KMS-11 (cell line): Measurements from ENCODE around the gene RFLNA.

ENCODE experiments used
- H2AFZ ChIP-seq: fragments of 200-600 bp; sonication (generic); 2 replicates; pipeline ENCODE4 v1.6.1; 2016; ENCODE audit warnings: antibody characterized with exemption, mixed run types, low read depth
- H3K27ac ChIP-seq: fragments of 200-600 bp; sonication (generic); 2 replicates; pipeline ENCODE4 v1.6.1; 2016; ENCODE audit warnings: mild to moderate bottlenecking, mixed run types
- H3K27me3 ChIP-seq: fragments of 200-600 bp; sonication (generic); 2 replicates; pipeline ENCODE4 v1.6.1; 2017; ENCODE audit warnings: mild to moderate bottlenecking, low read depth, mixed run types, moderate library complexity; ENCODE audit not compliant: insufficient read depth
- H3K36me3 ChIP-seq: fragments of 200-600 bp; sonication (generic); 2 replicates; pipeline ENCODE4 v1.6.1; 2017; ENCODE audit warnings: mild to moderate bottlenecking, mixed run types; ENCODE audit not compliant: insufficient read depth
- H3K4me1 ChIP-seq: fragments of 200-600 bp; sonication (generic); 2 replicates; pipeline ENCODE4 v1.6.1; 2016; ENCODE audit warnings: mild to moderate bottlenecking, low read depth, mixed run types; ENCODE audit not compliant: poor library complexity, severe bottlenecking
- H3K4me2 ChIP-seq: fragments of 200-600 bp; sonication (generic); 2 replicates; pipeline ENCODE4 v1.7.0; 2016; ENCODE audit warnings: mild to moderate bottlenecking, mixed run types
- H3K4me3 ChIP-seq: fragments of 200-600 bp; sonication (generic); IDR thresholded peaks from 2 replicates; pipeline ENCODE4 v1.6.1; 2017; ENCODE audit warnings: low read depth, low read length, mixed read lengths; ENCODE audit not compliant: insufficient read depth
- H3K79me2 ChIP-seq: fragments of 200-600 bp; sonication (generic); 2 replicates; pipeline ENCODE4 v1.6.1; 2016; ENCODE audit warnings: low read depth, mixed run types; ENCODE audit not compliant: insufficient read depth
- H3K9ac ChIP-seq: fragments of 200-600 bp; sonication (generic); 2 replicates; pipeline ENCODE4 v1.6.1; 2016; ENCODE audit warnings: mild to moderate bottlenecking, mixed run types
- H4K20me1 ChIP-seq: fragments of 200-600 bp; sonication (generic); 2 replicates; pipeline ENCODE4 v1.6.1; 2016; ENCODE audit warnings: mild to moderate bottlenecking, mixed run types; ENCODE audit not compliant: insufficient read depth
- TF ChIP-seq, protein P1 (sequence below): fragments of 200-600 bp; sonication (generic); conservative IDR thresholded peaks from 2 replicates; pipeline ENCODE4 v1.6.1; 2017; ENCODE audit warnings: low read depth, mild to moderate bottlenecking, antibody characterized with exemption, low read length, moderate library complexity, mixed read lengths

The RFLNA gene

DNA sequence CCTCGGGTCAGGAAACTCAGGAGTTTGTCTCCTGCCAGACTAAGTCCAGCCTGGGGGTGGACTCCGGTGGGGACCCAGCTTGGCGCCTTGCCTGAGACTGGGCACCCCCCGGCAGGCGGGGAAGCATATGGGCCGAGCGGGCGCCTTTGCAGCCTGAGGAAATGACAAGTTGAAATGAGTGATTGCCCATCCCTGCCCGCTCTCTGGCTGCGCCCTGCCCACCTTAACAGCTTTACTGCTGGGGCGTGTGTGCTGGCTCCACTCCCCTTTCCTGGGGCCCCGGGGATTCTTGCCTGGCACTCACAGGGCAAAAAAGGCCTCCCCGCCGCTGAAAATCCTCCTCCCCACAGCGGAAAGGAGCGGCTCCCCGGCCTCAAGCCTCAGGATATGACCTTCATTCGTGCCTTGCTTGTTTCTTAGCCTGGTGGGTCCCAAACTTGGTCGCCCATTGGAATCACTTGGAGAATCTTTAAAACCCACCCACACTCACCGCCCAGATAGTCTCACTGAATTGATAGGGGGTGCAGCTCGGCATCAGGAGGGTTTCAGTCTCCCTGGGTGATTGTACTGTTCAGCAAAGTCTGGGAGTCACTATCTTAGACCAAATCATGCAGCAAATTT is 1.5 kb downstream of the RFLNA start:
- Histone ChIP-seq H3K9ac (no peak overlapping the region), H3K4me3 (no peak overlapping the region)

DNA sequence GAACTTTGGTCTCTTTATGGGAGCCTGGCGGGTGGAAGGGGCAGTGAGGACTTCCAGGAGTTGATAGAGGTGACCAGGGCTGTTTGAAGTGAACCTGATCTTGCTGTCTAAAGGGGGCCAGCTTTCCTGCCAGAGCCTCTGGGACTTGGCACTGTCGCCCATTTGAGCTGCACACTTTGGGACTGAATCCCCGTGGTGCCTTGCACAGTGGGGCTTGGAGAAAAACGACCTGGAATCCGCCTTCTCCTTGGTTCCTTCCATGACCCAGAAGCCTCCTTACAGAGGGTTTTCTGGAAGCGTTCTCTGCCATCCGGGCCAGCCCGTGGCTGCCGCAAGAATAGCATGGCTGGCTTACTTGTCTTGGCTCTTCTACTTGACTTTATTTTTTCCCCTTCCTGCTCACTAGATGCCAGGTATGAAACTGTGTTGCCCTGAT is 2.0 kb downstream of the RFLNA start:
- TF ChIP-seq, protein P1, sequence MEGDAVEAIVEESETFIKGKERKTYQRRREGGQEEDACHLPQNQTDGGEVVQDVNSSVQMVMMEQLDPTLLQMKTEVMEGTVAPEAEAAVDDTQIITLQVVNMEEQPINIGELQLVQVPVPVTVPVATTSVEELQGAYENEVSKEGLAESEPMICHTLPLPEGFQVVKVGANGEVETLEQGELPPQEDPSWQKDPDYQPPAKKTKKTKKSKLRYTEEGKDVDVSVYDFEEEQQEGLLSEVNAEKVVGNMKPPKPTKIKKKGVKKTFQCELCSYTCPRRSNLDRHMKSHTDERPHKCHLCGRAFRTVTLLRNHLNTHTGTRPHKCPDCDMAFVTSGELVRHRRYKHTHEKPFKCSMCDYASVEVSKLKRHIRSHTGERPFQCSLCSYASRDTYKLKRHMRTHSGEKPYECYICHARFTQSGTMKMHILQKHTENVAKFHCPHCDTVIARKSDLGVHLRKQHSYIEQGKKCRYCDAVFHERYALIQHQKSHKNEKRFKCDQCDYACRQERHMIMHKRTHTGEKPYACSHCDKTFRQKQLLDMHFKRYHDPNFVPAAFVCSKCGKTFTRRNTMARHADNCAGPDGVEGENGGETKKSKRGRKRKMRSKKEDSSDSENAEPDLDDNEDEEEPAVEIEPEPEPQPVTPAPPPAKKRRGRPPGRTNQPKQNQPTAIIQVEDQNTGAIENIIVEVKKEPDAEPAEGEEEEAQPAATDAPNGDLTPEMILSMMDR, result no peak
- Histone ChIP-seq H3K4me1 (no peaks in the 10 kb centered on the region), H3K4me2 (no peak overlapping the region), H3K79me2 (no peaks in the 10 kb centered on the region), H3K27me3 (no peaks in the 10 kb centered on the region; the same call in 1 of the 2 replicates), H2AFZ (no peak overlapping the region), H3K36me3 (no peaks in the 10 kb centered on the region), H3K9ac (no peak overlapping the region), H4K20me1 (no peaks in the 10 kb centered on the region), H3K27ac (no peak overlapping the region), H3K4me3 (no peak overlapping the region)

More for the DNA sequence above, 1.5 kb downstream of the RFLNA start:
- Histone ChIP-seq H3K27me3 (no peaks in the 10 kb centered on the region; the same call in 1 of the 2 replicates), H3K4me1 (no peaks in the 10 kb centered on the region), H4K20me1 (no peaks in the 10 kb centered on the region), H3K27ac (no peak overlapping the region), H2AFZ (no peak overlapping the region), H3K4me2 (no peak overlapping the region), H3K36me3 (no peaks in the 10 kb centered on the region), H3K79me2 (no peaks in the 10 kb centered on the region)
- TF ChIP-seq, protein P1, result no peak

DNA sequence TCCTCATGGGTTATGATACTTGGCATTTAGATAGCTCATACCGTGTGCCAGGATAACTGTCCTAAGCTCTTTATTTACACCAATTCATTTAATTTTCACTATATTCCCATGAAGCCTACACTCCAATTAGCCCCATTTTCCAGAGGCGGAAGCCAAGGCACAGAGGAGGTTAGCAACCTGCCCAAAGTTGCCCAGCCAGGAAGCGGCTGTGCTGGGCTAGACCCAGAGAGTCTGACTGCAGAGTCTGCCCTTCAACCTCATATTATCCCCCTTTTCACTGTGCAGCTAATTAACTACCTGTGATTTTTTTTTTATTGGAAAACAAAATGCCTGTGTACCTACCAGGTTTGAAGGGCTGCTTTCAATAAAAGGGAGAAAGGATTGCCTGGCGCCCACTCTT is 2.5 kb downstream of the RFLNA start:
- Histone ChIP-seq H3K9ac (no peak overlapping the region), H3K36me3 (no peaks in the 10 kb centered on the region), H2AFZ (no peak overlapping the region), H3K27me3 (no peaks in the 10 kb centered on the region; the same call in 1 of the 2 replicates), H4K20me1 (no peaks in the 10 kb centered on the region), H3K4me3 (no peak overlapping the region), H3K79me2 (no peaks in the 10 kb centered on the region), H3K4me1 (no peaks in the 10 kb centered on the region), H3K27ac (no peak overlapping the region), H3K4me2 (no peak overlapping the region)
- TF ChIP-seq, protein P1, result no peak

DNA sequence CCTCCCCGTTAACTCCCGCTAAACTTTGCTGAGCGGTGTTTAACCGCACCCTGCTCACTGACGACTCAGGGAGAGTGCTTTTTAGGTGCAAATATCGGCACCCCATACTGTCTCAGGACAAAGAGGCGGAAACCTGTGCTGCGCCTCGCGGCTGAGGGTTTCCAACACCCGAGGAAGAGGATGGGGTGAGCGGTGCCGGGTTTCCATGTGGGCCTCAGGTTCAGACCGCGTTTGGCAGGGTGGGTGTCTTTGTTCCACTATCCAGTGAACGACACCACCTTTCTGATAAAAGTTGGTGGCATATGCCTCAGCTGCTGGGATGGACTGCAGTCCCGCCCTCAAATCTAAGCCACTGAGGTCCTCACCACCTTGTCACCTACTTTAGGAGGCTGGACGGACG is 3.0 kb downstream of the RFLNA start:
- no peaks in the 10 kb centered on the region for H3K79me2 ChIP-seq
- no peaks in the 10 kb centered on the region for H3K4me1 ChIP-seq
- no peak overlapping the region for H3K27ac ChIP-seq
- TF ChIP-seq, protein P1, result no peak
- no peak overlapping the region for H2AFZ ChIP-seq
- H3K36me3 ChIP-seq, result no peaks in the 10 kb centered on the region
- no peak overlapping the region for H3K9ac ChIP-seq
- no peak overlapping the region for H3K4me2 ChIP-seq
- no peak overlapping the region for H3K4me3 ChIP-seq
- no peaks in the 10 kb centered on the region; the same call in 1 of the 2 replicates for H3K27me3 ChIP-seq
- no peaks in the 10 kb centered on the region for H4K20me1 ChIP-seq
